CD4-positive, alpha-beta T cell (primary cell): ENCODE data around the gene IKZF1. TPM values are rescaled to one million over a fixed set of nuclear protein-coding genes. Genes with fewer than 3 reads are reported as not detected.

Source experiments
- ATAC-seq: fragments of 200-7000 bp; cut with Tn5 transposase; one replicate; pipeline ENCODE4 v1.10.0; 2022; ENCODE audit warnings: mild to moderate bottlenecking; ENCODE audit not compliant: poor library complexity
- CTCF ChIA-PET: fragments of 350-600 bp; sonication (Branson Sonifier 250); formaldehyde crosslinking; loops from one replicate; lab custom pipeline; 2021; ENCODE audit warnings: antibody characterized with exemption, inconsistent platforms; lab: Charles Lee
- POLR2A ChIA-PET: fragments of 350-600 bp; sonication (Branson Sonifier 250); formaldehyde crosslinking; loops from one replicate; lab custom pipeline; 2021; ENCODE audit warnings: antibody characterized with exemption, inconsistent platforms; lab: Charles Lee
- DNase-seq, 14 experiments: peaks; one replicate each; pipeline ENCODE4 v3.0.0-alpha.2; 2013 to 2020; ENCODE audit warnings: mixed read lengths in 2 of 14
- H3K27ac ChIP-seq, 2 donors: one replicate each; pipeline versions ENCODE4 v1.5.1 to v1.7.0; 2013; ENCODE audit warnings: low read length in 2 of 2, low read depth in 1 of 2, mild to moderate bottlenecking in 1 of 2
- H3K27me3 ChIP-seq, 2 experiments: 1 replicate in 1 of 2; 2 replicates in 1 of 2; pipeline versions ENCODE4 v1.6.1 to v1.7.0; 2013; ENCODE audit warnings: low read length in 2 of 2, control low read depth in 1 of 2, mild to moderate bottlenecking in 1 of 2, moderate library complexity in 1 of 2; ENCODE audit not compliant: insufficient read depth in 2 of 2, control insufficient read depth in 1 of 2
- H3K36me3 ChIP-seq: one replicate; pipeline ENCODE4 v1.6.1; 2013; ENCODE audit warnings: low read length, control low read depth; ENCODE audit not compliant: insufficient read depth
- H3K4me1 ChIP-seq: one replicate; pipeline ENCODE4 v1.6.1; 2013; ENCODE audit warnings: low read length, control low read depth; ENCODE audit not compliant: insufficient read depth
- H3K4me3 ChIP-seq: one replicate; pipeline ENCODE4 v1.5.1; 2013; ENCODE audit warnings: mild to moderate bottlenecking, low read length, moderate library complexity
- H3K9me3 ChIP-seq, 2 experiments: 1 replicate in 1 of 2; 2 replicates in 1 of 2; pipeline versions ENCODE4 v1.6.1 to v1.7.0; 2013; ENCODE audit warnings: low read length in 2 of 2, mild to moderate bottlenecking in 2 of 2, control low read depth in 1 of 2, moderate library complexity in 1 of 2; ENCODE audit not compliant: control insufficient read depth in 1 of 2, insufficient read depth in 1 of 2
- H3K27ac Mint-ChIP-seq: one replicate; pipeline ENCODE4 v1.8.0; 2020; ENCODE audit warnings: mixed read lengths
- H3K27me3 Mint-ChIP-seq: one replicate; pipeline ENCODE4 v1.8.0; 2021; ENCODE audit warnings: mixed read lengths
- H3K36me3 Mint-ChIP-seq: one replicate; pipeline ENCODE4 v1.8.0; 2021; ENCODE audit warnings: low read depth, mixed read lengths
- H3K4me1 Mint-ChIP-seq: one replicate; pipeline ENCODE4 v1.8.0; 2021; ENCODE audit warnings: low read depth, mixed read lengths
- H3K4me3 Mint-ChIP-seq: one replicate; pipeline ENCODE4 v1.8.0; 2020; ENCODE audit warnings: mild to moderate bottlenecking, mixed read lengths
- H3K9me3 Mint-ChIP-seq: one replicate; pipeline ENCODE4 v1.8.0; 2020; ENCODE audit warnings: mixed read lengths
- intact Hi-C, 2 experiments: fragments of 100-400 bp; cut with DNase I in 1 of 2; cut with micrococcal nuclease in 1 of 2; formaldehyde crosslinking; loops; one replicate each; pipeline versions ENCODE4 v1.15.1 to v1.9.0; 2023 to 2025; cut with DNase I, micrococcal nuclease
- total RNA-seq, 174 experiments: library from RNA in 2 of 174; stranded (reverse) in 2 of 174; gene quantifications; one replicate each; pipeline ENCODE4 v1.2.3 and lab custom pipeline; 2021 to 2026
- TF ChIP-seq, protein P1 (sequence below): fragments of 200-600 bp; IDR thresholded peaks from one replicate; pipeline ENCODE4 v1.8.0; 2022; ENCODE audit warnings: antibody characterized with exemption, mild to moderate bottlenecking

The IKZF1 gene
- total RNA-seq, 2 experiments from 2014 or later = 297 to 300 TPM

DNA sequence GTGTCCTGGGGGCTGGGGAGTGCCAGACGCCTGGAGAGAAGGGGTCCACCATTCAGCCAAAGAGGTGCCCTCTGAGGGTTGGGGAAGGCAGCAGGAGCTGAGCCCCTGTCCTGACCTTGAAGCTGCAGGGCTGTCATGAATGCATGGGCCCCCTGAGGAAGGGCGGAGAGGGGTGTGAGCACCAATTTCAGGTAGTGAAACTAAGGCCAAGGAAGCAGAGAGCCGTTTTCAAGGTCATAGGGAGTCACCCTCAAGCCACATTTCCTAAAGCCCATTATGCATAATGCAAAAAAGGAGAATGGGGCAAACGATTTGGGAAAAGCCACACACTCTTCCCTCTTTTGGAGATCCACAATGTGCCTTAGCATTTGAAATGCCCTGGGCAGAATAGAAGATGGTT is 108.5 kb downstream of the IKZF1 start:
- no peaks in the 10 kb centered on the region for H3K9me3 Mint-ChIP-seq
- ChIA-PET CTCF (no interaction called here), POLR2A (no interaction called here)
- intact Hi-C loops = no loop called here
- Histone ChIP-seq H3K9me3 (no peaks in the 10 kb centered on the region), H3K4me3 (no peak overlapping the region), H3K27ac (no peak overlapping the region), H3K27me3 (no peaks in the 10 kb centered on the region), H3K4me1 (peaks cover 51% of the 10 kb centered on the region), H3K36me3 (no peaks in the 10 kb centered on the region)
- ATAC-seq (no peak), DNase-seq (no peak)
- H3K36me3 Mint-ChIP-seq = no peaks in the 10 kb centered on the region
- H3K27me3 Mint-ChIP-seq = no peaks in the 10 kb centered on the region
- no peak overlapping the region for H3K27ac Mint-ChIP-seq
- H3K4me3 Mint-ChIP-seq = no peak overlapping the region
- H3K4me1 Mint-ChIP-seq = peaks cover 46% of the 10 kb centered on the region
- TF ChIP-seq, protein P1, sequence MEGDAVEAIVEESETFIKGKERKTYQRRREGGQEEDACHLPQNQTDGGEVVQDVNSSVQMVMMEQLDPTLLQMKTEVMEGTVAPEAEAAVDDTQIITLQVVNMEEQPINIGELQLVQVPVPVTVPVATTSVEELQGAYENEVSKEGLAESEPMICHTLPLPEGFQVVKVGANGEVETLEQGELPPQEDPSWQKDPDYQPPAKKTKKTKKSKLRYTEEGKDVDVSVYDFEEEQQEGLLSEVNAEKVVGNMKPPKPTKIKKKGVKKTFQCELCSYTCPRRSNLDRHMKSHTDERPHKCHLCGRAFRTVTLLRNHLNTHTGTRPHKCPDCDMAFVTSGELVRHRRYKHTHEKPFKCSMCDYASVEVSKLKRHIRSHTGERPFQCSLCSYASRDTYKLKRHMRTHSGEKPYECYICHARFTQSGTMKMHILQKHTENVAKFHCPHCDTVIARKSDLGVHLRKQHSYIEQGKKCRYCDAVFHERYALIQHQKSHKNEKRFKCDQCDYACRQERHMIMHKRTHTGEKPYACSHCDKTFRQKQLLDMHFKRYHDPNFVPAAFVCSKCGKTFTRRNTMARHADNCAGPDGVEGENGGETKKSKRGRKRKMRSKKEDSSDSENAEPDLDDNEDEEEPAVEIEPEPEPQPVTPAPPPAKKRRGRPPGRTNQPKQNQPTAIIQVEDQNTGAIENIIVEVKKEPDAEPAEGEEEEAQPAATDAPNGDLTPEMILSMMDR = no peak

DNA sequence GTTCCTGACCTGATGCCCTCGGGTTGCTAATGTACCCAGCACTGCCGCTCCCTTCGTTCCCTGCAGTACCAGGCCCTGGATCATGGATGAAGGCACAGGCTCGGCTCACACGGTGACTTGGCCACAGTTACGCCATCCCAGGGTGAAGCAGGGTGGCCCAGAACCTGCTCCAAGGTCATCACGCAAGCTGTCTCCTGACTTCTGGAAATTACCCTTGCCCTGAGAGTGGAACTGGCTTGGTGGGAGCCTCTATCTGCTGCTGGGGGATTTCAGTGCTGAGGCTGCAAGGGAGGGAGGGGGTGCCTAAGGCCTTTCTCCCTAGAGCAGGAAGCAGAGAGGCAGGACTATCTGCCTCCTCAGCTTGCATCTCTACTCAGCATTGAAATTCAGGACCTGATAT is 109.0 kb downstream of the IKZF1 start:
- Histone ChIP-seq H3K36me3 (no peaks in the 10 kb centered on the region), H3K9me3 (no peaks in the 10 kb centered on the region), H3K27ac (no peak overlapping the region), H3K4me1 (peaks cover 53% of the 10 kb centered on the region), H3K4me3 (no peak overlapping the region), H3K27me3 (no peaks in the 10 kb centered on the region)
- H3K27ac Mint-ChIP-seq = no peak overlapping the region
- CTCF ChIA-PET = no interaction called here
- intact Hi-C loops = no loop called here
- H3K4me1 Mint-ChIP-seq = peaks cover 43% of the 10 kb centered on the region
- H3K4me3 Mint-ChIP-seq = no peak overlapping the region
- no peaks in the 10 kb centered on the region for H3K27me3 Mint-ChIP-seq
- DNase-seq = no peak
- no peaks in the 10 kb centered on the region for H3K9me3 Mint-ChIP-seq
- no peak for ATAC-seq
- TF ChIP-seq, protein P1 = no peak
- POLR2A ChIA-PET = no interaction called here
- H3K36me3 Mint-ChIP-seq = no peaks in the 10 kb centered on the region

DNA sequence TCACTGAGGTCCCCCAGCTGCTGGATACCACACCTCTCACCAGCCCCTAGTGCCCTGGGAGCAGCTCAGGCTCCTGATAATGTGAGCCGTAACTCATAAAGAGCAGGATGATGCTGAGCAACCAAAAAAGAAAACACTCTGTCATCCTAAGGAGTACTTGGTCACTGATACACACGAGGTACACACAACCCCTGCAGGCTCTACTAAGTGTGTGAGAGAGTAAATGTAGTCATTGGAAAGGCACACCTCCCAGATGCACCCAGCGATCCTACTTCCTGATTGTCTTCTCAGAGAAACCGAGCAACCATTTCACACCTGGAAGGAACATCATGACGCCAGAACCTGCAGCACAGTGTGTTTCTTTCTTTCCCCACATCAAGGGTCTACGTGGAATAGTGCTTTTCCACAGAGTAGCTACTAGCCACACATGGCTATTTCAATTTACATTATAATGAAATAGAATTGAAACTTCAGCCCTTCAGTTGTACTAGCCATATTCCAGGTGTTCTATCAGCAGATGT is 111.4 kb downstream of the IKZF1 start:
- peak in 1 of 14 experiments; percentile 26 for DNase-seq
- Mint-ChIP-seq H3K27ac (peak overlapping the region; percentile 76), H3K36me3 (no peaks in the 10 kb centered on the region), H3K9me3 (no peaks in the 10 kb centered on the region), H3K4me1 (peaks cover 31% of the 10 kb centered on the region), H3K4me3 (peak overlapping the region; percentile 65), H3K27me3 (no peaks in the 10 kb centered on the region)
- ChIA-PET CTCF (interaction anchor here (3.3 kb wide), 1 partner anchor 323 kb away, joined by 13 read pairs; the partner anchor contains the start of gene ZPBP), POLR2A (interaction anchor here (1.1 to 2.6 kb wide), 2 partner anchors 8 to 210 kb away, joined by 3 to 19 read pairs; no protein-coding TSS in a partner anchor)
- Histone ChIP-seq H3K27ac (no peak overlapping the region), H3K36me3 (no peaks in the 10 kb centered on the region), H3K4me3 (no peak overlapping the region), H3K27me3 (no peaks in the 10 kb centered on the region), H3K4me1 (peaks cover 39% of the 10 kb centered on the region), H3K9me3 (no peaks in the 10 kb centered on the region)
- ATAC-seq = peak; percentile 42
- intact Hi-C loops = loop anchor here in 1 of 2 experiments (2.0 to 5.0 kb wide), 2 partner anchors 45 to 119 kb away; no protein-coding TSS in a partner anchor
- TF ChIP-seq, protein P1 = no peak
